HS-5 (cell line): Measurements from ENCODE around the gene PRKG1.
"Not testable (repeated sequence)": the region's sequence is repeated elsewhere in the genome, so short reads cannot be mapped to it uniquely, and the experiment has no call there.

Source experiments
- DNase-seq: peaks from one replicate; pipeline ENCODE4 v3.0.0-alpha.2; 2012; ENCODE audit warnings: low read depth

PRKG1 gene

GRCh38 chr10:51270936-51271530, 196.7 kb downstream of the PRKG1 start:
- no peak for DNase-seq

GRCh38 chr10:51272099-51272498, 197.8 kb downstream of the PRKG1 start:
- DNase-seq: not testable (repeated sequence)

- DNase-seq: no peak
Measured at GRCh38 chr10:51272555-51272954, 198.3 kb downstream of the PRKG1 start.

GRCh38 chr10:51273574-51273973, 199.3 kb downstream of the PRKG1 start:
- DNase-seq: no peak

GRCh38 chr10:51276097-51276496, 201.8 kb downstream of the PRKG1 start:
- DNase-seq: not testable (repeated sequence)

- not testable (repeated sequence) for DNase-seq
Measured at GRCh38 chr10:51281387-51281786, 207.1 kb downstream of the PRKG1 start.

GRCh38 chr10:51285601-51286000, 211.3 kb downstream of the PRKG1 start:
- no peak for DNase-seq

GRCh38 chr10:51288511-51288910, 214.2 kb downstream of the PRKG1 start:
- DNase-seq: no peak

- no peak for DNase-seq
Measured at GRCh38 chr10:51289519-51289918, 215.2 kb downstream of the PRKG1 start.

GRCh38 chr10:51291961-51292360, 217.7 kb downstream of the PRKG1 start:
- DNase-seq: no peak

- DNase-seq: no peak
Measured at GRCh38 chr10:51297438-51297837, 223.2 kb downstream of the PRKG1 start.

- no peak for DNase-seq
Measured at GRCh38 chr10:51300617-51301304, 226.5 kb downstream of the PRKG1 start.

- no peak for DNase-seq
Measured at GRCh38 chr10:51301644-51302043, 227.4 kb downstream of the PRKG1 start.

GRCh38 chr10:51302316-51302715, 228.0 kb downstream of the PRKG1 start:
- no peak for DNase-seq

GRCh38 chr10:51308116-51308515, 233.8 kb downstream of the PRKG1 start:
- no peak for DNase-seq

- DNase-seq: no peak
Measured at GRCh38 chr10:51311228-51311627, 236.9 kb downstream of the PRKG1 start.

GRCh38 chr10:51312817-51313216, 238.5 kb downstream of the PRKG1 start:
- DNase-seq: no peak

GRCh38 chr10:51313251-51313650, 239.0 kb downstream of the PRKG1 start:
- DNase-seq: no peak

GRCh38 chr10:51313773-51314478, 239.6 kb downstream of the PRKG1 start:
- DNase-seq: no peak

GRCh38 chr10:51314481-51314880, 240.2 kb downstream of the PRKG1 start:
- no peak for DNase-seq

GRCh38 chr10:51318399-51319172, 244.3 kb downstream of the PRKG1 start:
- DNase-seq: no peak

- no peak for DNase-seq
Measured at GRCh38 chr10:51319173-51319435, 244.8 kb downstream of the PRKG1 start.

GRCh38 chr10:51321300-51321699, 247.0 kb downstream of the PRKG1 start:
- no peak for DNase-seq
